Kidney epithelial cell (primary cell): ENCODE results near the gene OR10G8. TPM values are rescaled to one million over a fixed set of nuclear protein-coding genes. Genes with fewer than 3 reads are reported as not detected.

ENCODE experiments used
- DNase-seq: peaks from one replicate; pipeline ENCODE4 v3.0.0-alpha.2; 2010; ENCODE audit warnings: low read depth
- H3K27me3 ChIP-seq: 2 replicates; pipeline ENCODE4 v1.6.0; 2011; ENCODE audit warnings: low read length; ENCODE audit not compliant: control insufficient read depth, insufficient read depth
- H3K36me3 ChIP-seq: 2 replicates; pipeline ENCODE4 v1.5.1; 2011; ENCODE audit warnings: low read length; ENCODE audit not compliant: control insufficient read depth, insufficient read depth
- H3K4me3 ChIP-seq: 2 replicates; pipeline ENCODE4 v1.5.1; 2011; ENCODE audit warnings: low read depth, mild to moderate bottlenecking, control low read depth, low read length
- CTCF ChIP-seq: IDR thresholded peaks from 2 replicates; pipeline ENCODE4 v1.5.1; 2011; ENCODE audit warnings: mild to moderate bottlenecking, moderate library complexity, low read length, control low read depth, inconsistent platforms; ENCODE audit not compliant: insufficient read depth, poor library complexity, severe bottlenecking
- total RNA-seq: library from RNA; depleted of rRNA; stranded (reverse); fragments of >200 nt; gene quantifications from 2 replicates; pipeline ENCODE4 v1.2.3, GENCODE V29; 2015

OR10G8 gene
- total RNA-seq, 1 donor from 2014 or later = not detected

- TF ChIP-seq CTCF = no peak
Measured at GRCh38 chr11:124068601-124069110, 42.1 kb downstream of the OR10G8 start.

GRCh38 chr11:124069429-124070401 is 43.1 kb downstream of the OR10G8 start:
- DNase-seq = no peak
- peak; percentile 88 for TF ChIP-seq CTCF
- H3K27me3 ChIP-seq = no peaks in the 10 kb centered on the region
- peak overlapping the region; percentile 16 for H3K4me3 ChIP-seq
- no peaks in the 10 kb centered on the region for H3K36me3 ChIP-seq

More at GRCh38 chr11:124068601-124069110, 42.1 kb downstream of the OR10G8 start:
- no peak for DNase-seq
- H3K27me3 ChIP-seq = peaks cover 2% of the 10 kb centered on the region
- H3K36me3 ChIP-seq = no peaks in the 10 kb centered on the region
- H3K4me3 ChIP-seq = no peak overlapping the region

- Histone ChIP-seq H3K27me3 (no peaks in the 10 kb centered on the region), H3K36me3 (no peaks in the 10 kb centered on the region), H3K4me3 (no peak overlapping the region)
- DNase-seq = peak; percentile 23
- TF ChIP-seq CTCF = peak; percentile 75
Measured at GRCh38 chr11:124070915-124071622, 44.5 kb downstream of the OR10G8 start.

- Histone ChIP-seq H3K36me3 (no peaks in the 10 kb centered on the region), H3K27me3 (no peaks in the 10 kb centered on the region), H3K4me3 (no peak overlapping the region)
- TF ChIP-seq CTCF = no peak
- DNase-seq = no peak
Measured at GRCh38 chr11:124071623-124071948, 45.0 kb downstream of the OR10G8 start.

- no peak for DNase-seq
- Histone ChIP-seq H3K36me3 (no peaks in the 10 kb centered on the region), H3K4me3 (no peak overlapping the region), H3K27me3 (no peaks in the 10 kb centered on the region)
- TF ChIP-seq CTCF = no peak
Measured at GRCh38 chr11:124072147-124072546, 45.5 kb downstream of the OR10G8 start.
